Fibroblast of mammary gland (primary cell): ENCODE data around the gene TSGA10IP.

Source experiments
- DNase-seq: peaks from one replicate; pipeline ENCODE4 v3.0.0-alpha.2; 2010; ENCODE audit warnings: low read depth
- H3K4me3 ChIP-seq: 2 replicates; pipeline ENCODE4 v1.5.1; 2011; ENCODE audit warnings: low read depth, mild to moderate bottlenecking, low read length, moderate library complexity; ENCODE audit not compliant: control insufficient read depth
- CTCF ChIP-seq: conservative IDR thresholded peaks from 2 replicates; pipeline ENCODE4 v1.5.1; 2011; ENCODE audit warnings: low read depth, low read length, inconsistent platforms; ENCODE audit not compliant: control insufficient read depth, insufficient read depth

Gene TSGA10IP

GRCh38 chr11:65975771-65976170 is 30.5 kb downstream of the TSGA10IP start:
- no peak for TF ChIP-seq CTCF
- no peak for DNase-seq
- H3K4me3 ChIP-seq, result no peak overlapping the region

DNA sequence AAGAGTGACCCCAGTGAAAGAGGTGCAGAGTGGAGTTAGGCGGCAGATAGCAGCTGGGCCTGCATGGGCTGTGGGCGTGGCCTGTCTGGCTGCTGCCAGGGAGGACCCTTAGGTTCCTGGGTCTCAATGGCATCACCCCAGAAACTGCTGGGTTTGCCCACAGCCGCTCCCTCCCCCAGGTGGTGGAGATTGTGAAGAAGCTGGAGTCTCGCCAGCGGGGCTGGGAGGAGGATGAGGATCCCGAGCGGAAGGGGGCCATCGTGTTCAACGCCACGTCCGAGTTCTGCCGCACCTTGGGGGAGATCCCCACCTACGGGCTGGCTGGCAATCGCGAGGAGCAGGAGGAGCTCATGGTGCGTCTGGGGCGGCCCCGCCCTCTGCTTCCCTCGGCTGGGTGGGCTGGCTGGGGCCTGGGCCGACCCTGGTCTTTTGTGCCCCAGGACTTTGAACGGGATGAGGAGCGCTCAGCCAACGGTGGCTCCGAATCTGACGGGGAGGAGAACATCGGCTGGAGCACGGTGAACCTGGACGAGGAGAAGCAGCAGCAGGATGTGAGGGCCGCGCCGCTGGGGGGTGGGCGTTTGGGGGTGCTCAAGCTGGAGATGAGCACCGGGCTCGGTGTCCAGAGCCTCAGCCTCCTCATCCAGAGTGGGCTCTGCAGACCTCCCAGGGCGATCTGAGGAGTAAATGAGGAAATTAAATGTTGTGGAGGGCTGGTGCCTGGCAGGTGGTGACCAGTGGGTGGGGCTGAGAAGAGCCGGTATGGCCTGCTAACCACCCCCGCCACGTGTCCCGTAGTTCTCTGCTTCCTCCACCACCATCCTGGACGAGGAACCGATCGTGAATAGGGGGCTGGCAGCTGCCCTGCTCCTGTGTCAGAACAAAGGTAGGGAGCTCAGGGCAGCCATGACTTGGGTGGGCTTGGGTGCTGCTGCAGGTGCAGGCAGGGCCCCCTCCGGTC is 31.2 kb downstream of the TSGA10IP start:
- DNase-seq, result no peak
- TF ChIP-seq CTCF, result no peak

DNA sequence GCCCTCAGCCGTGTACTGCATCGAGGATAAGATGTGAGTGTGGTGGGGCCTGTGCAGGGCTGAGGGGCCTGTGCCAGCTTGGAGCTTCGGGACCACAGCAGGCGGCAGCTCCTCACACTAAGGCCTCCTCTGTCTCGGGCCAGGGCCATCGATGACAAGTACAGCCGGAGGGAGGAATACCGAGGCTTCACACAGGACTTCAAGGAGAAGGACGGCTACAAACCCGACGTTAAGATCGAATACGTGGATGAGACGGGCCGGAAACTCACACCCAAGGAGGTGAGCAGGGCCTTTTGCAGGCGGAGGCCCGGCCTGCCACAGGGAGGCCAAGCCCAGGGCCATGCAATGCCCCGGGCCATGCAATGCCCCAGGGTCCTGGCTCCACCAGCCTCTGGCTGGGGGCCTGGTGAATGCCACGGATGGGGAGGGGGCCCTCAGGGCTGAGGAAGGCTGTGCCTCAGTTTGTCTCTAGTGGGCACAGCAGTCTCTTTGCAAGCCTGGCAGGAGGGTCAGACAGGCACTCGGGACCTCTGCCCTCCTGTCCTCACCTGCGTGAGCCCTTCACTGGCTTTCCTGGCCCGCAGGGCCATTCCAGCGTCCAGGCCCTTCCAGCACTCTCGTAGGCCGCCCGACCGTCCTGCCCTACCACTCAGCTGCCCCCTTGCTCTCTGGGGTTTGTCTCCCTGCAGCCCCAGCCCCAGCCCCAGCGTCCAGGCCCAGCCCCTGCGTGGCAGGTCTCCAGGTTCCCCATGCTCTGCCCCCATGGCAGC is 32.5 kb downstream of the TSGA10IP start:
- no peak for TF ChIP-seq CTCF
- H3K4me3 ChIP-seq, result no peak overlapping the region
- no peak for DNase-seq

More for the DNA sequence above, 31.2 kb downstream of the TSGA10IP start:
- no peak overlapping the region for H3K4me3 ChIP-seq

DNA sequence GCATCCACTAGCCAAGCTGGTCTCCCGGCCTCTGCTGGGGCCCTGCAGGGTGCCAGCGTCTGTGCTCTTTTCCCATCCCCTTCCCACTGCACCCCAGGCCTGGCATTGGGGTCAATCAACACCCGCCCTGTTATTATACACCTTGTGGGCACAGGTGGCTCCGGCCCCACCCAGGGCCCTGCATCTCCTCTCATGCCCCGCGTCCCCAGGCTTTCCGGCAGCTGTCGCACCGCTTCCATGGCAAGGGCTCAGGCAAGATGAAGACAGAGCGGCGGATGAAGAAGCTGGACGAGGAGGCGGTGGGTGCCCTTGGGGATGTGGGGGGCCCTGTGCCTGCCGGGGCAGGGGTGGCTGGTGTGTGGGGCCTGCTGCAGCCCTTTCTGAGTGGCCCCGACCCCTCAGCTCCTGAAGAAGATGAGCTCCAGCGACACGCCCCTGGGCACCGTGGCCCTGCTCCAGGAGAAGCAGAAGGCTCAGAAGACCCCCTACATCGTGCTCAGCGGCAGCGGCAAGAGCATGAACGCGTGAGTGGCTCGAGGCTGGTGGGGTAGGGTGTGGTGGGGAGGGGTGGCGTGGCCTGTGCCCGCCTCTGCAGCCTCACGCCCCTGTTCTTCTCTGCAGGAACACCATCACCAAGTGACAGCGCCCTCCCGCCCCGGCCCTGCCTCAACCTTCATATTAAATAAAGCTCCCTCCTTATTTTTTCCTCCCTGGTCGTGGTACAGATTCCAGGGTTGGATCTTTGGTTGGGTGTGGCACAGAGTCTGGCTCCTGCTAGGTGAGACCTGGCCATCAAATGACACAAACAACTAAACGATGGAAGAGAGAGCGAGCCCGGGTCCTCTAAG is 33.3 kb downstream of the TSGA10IP start:
- no peak overlapping the region for H3K4me3 ChIP-seq
- no peak for TF ChIP-seq CTCF
- no peak for DNase-seq

DNA sequence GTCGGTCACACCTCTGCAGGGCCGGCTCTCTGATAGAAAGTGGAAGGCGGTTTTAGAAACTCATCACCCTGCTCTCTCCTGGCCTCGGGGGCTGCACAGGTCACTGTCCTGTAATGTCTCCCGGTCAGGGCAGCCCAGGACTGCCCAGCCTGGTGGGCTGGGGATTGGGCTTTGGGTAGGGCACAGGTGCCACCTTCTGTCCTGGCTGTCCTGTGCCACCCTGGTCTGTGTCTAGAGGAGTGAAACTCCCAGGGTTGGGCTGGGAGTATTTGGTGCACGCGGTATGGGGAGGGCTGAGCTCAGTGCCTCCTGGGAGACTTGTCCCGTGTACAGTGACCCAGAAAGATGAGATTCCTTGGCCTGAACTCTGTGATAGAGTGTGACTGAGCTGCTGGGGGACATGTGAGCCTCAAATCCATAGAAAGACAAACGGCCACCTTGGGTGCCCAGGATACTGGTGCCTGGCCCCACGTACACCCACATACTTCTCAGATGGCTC is 34.0 kb downstream of the TSGA10IP start:
- no peak overlapping the region for H3K4me3 ChIP-seq
- no peak for DNase-seq
- TF ChIP-seq CTCF, result no peak

DNA sequence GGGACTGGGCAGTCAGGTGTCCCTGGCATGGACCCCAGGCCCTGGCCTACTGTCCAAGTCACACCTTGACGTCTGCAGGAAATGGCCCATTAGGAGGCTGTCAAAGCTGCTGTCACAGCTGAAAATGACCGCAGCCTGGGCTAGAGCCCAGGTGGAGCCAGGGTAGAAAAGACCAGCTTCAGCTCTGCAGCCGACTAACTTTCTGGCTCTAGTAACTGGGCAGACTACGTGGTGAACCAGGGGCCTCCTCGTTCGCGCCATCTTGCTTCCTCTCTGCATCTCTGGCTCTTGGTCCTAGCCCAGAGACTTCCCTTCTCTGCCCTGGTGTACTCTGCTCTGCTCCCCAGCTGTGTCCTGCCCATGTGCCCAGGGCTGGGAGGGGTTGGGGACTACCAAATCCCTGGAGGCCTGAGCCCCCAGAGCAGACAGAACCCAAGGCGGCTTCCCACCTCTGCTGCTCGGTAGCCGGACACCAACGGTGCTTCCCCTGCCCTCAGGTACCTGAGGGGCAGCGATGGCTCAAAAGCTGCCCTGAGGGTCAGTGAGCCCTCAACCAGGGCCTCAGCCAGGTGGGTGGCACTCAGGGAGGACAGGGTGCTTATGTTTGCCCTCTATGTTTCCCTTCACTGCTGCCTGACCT is 35.9 kb downstream of the TSGA10IP start:
- no peak overlapping the region for H3K4me3 ChIP-seq
- no peak for DNase-seq
- TF ChIP-seq CTCF, result no peak
